ENCODE results near the gene AGPAT4. TPM values are rescaled to one million over a fixed set of nuclear protein-coding genes. Genes with fewer than 3 reads are reported as not detected.
"Not testable (repeated sequence)": the region's sequence is repeated elsewhere in the genome, so short reads cannot be mapped to it uniquely, and the experiment has no call there.

AGPAT4 gene
- total RNA-seq, 1 experiment from 2014 or later: 10.1 TPM

- no peak overlapping the region for H3K4me3 ChIP-seq (ENCODE audit: low read depth, low read length, poor library complexity, severe bottlenecking)
- CTCF ChIA-PET: no interaction called here
- no peaks in the 10 kb centered on the region for H3K27me3 ChIP-seq (replicated peaks; ENCODE audit: insufficient read depth, low read depth, low read length, poor library complexity)
- POLR2A ChIA-PET (ENCODE audit: low non-redundant PET): no interaction called here
- no peak overlapping the region for H3K27ac ChIP-seq (ENCODE audit: low read depth, low read length, poor library complexity, severe bottlenecking)
- BruUV-seq (replicated peaks): no TSS peak
- peaks cover 20% of the 10 kb centered on the region for H3K4me1 ChIP-seq (ENCODE audit: insufficient read depth, low read length, poor library complexity, severe bottlenecking)
- TF ChIP-seq CTCF (conservative IDR thresholded peaks at IDR 0.05; ENCODE audit: low read depth, low read length) (no peak), EZH2 (IDR thresholded peaks at IDR 0.05; ENCODE audit: borderline replicate concordance, low read depth, low read length, poor library complexity, severe bottlenecking) (no peak)
- intact Hi-C loops (cut with micrococcal nuclease; ENCODE audit: unreplicated experiment): no loop called here
- no peak for DNase-seq (ENCODE audit: low spot score)
- no peaks in the 10 kb centered on the region for H3K9me3 ChIP-seq (ENCODE audit: low read depth, low read length, poor library complexity, severe bottlenecking)
- no peaks in the 10 kb centered on the region for H3K36me3 ChIP-seq (ENCODE audit: insufficient read depth, low read length, poor library complexity, severe bottlenecking)
Measured at GRCh38 chr6:161225681-161226008, 48.2 kb downstream of the AGPAT4 start.

GRCh38 chr6:161224951-161225680 is 48.7 kb downstream of the AGPAT4 start:
- BruUV-seq (replicated peaks); H3K27ac ChIP-seq (ENCODE audit: low read depth, low read length, poor library complexity, severe bottlenecking); POLR2A ChIA-PET (ENCODE audit: low non-redundant PET); H3K27me3 ChIP-seq (replicated peaks; ENCODE audit: insufficient read depth, low read depth, low read length, poor library complexity); CTCF ChIA-PET; H3K9me3 ChIP-seq (ENCODE audit: low read depth, low read length, poor library complexity, severe bottlenecking); H3K4me3 ChIP-seq (ENCODE audit: low read depth, low read length, poor library complexity, severe bottlenecking); H3K36me3 ChIP-seq (ENCODE audit: insufficient read depth, low read length, poor library complexity, severe bottlenecking); intact Hi-C loops (cut with micrococcal nuclease; ENCODE audit: unreplicated experiment); DNase-seq (ENCODE audit: low spot score): not testable (repeated sequence)
- peaks cover 19% of the 10 kb centered on the region for H3K4me1 ChIP-seq (ENCODE audit: insufficient read depth, low read length, poor library complexity, severe bottlenecking)

- Histone ChIP-seq H3K27ac (ENCODE audit: low read depth, low read length, poor library complexity, severe bottlenecking) (no peak overlapping the region), H3K27me3 (replicated peaks; ENCODE audit: insufficient read depth, low read depth, low read length, poor library complexity) (no peaks in the 10 kb centered on the region), H3K36me3 (ENCODE audit: insufficient read depth, low read length, poor library complexity, severe bottlenecking) (no peaks in the 10 kb centered on the region), H3K9me3 (ENCODE audit: low read depth, low read length, poor library complexity, severe bottlenecking) (no peaks in the 10 kb centered on the region), H3K4me3 (ENCODE audit: low read depth, low read length, poor library complexity, severe bottlenecking) (no peak overlapping the region), H3K4me1 (ENCODE audit: insufficient read depth, low read length, poor library complexity, severe bottlenecking) (peaks cover 5% of the 10 kb centered on the region)
- TF ChIP-seq CTCF (conservative IDR thresholded peaks at IDR 0.05; ENCODE audit: low read depth, low read length) (no peak), EZH2 (IDR thresholded peaks at IDR 0.05; ENCODE audit: borderline replicate concordance, low read depth, low read length, poor library complexity, severe bottlenecking) (no peak)
- no TSS peak for BruUV-seq (replicated peaks)
- intact Hi-C loops (cut with micrococcal nuclease; ENCODE audit: unreplicated experiment): no loop called here
- DNase-seq (ENCODE audit: low spot score): no peak
- ChIA-PET CTCF (no interaction called here), POLR2A (ENCODE audit: low non-redundant PET) (no interaction called here)
Measured at GRCh38 chr6:161223646-161224045, 50.2 kb downstream of the AGPAT4 start.

GRCh38 chr6:161222706-161223234 is 51.1 kb downstream of the AGPAT4 start:
- TF ChIP-seq EZH2 (IDR thresholded peaks at IDR 0.05; ENCODE audit: borderline replicate concordance, low read depth, low read length, poor library complexity, severe bottlenecking): no peak
- TF ChIP-seq CTCF (conservative IDR thresholded peaks at IDR 0.05; ENCODE audit: low read depth, low read length): no peak
- no peak overlapping the region for H3K4me3 ChIP-seq (ENCODE audit: low read depth, low read length, poor library complexity, severe bottlenecking)
- ChIA-PET CTCF (no interaction called here), POLR2A (ENCODE audit: low non-redundant PET) (no interaction called here)
- H3K9me3 ChIP-seq (ENCODE audit: low read depth, low read length, poor library complexity, severe bottlenecking): no peaks in the 10 kb centered on the region
- no peaks in the 10 kb centered on the region for H3K4me1 ChIP-seq (ENCODE audit: insufficient read depth, low read length, poor library complexity, severe bottlenecking)
- H3K27ac ChIP-seq (ENCODE audit: low read depth, low read length, poor library complexity, severe bottlenecking): no peak overlapping the region
- DNase-seq (ENCODE audit: low spot score): no peak
- intact Hi-C loops (cut with micrococcal nuclease; ENCODE audit: unreplicated experiment): no loop called here
- no TSS peak for BruUV-seq (replicated peaks)
- no peaks in the 10 kb centered on the region for H3K27me3 ChIP-seq (replicated peaks; ENCODE audit: insufficient read depth, low read depth, low read length, poor library complexity)
- H3K36me3 ChIP-seq (ENCODE audit: insufficient read depth, low read length, poor library complexity, severe bottlenecking): no peaks in the 10 kb centered on the region

Measured in A673 (cell line).